Stimulated activated naive B cell treated with anti-CD40 and anti-IgM and Interleukin-4, amounts not matched to agents 10 μg/mL and 1 μg/mL and 100 μg/mL, for 72 hours (primary cell): Measurements from ENCODE around the gene FZR1.

ENCODE experiments used
- ATAC-seq, 2 donors: fragments of 150-1000 bp; cut with Tn5 transposase; replicated peaks; 2 replicates each; pipeline ENCODE4 v1.10.0; 2021; ENCODE audit warnings: moderate library complexity in 1 of 2
- DNase-seq: peaks from one replicate; pipeline ENCODE4 v3.0.0; 2021
- H3K27ac Mint-ChIP-seq: one replicate; pipeline ENCODE4 v1.8.0; 2022; ENCODE audit warnings: mild to moderate bottlenecking, mixed read lengths
- H3K27me3 Mint-ChIP-seq, 2 donors: one replicate each; pipeline ENCODE4 v1.8.0; 2022; ENCODE audit warnings: mixed read lengths in 2 of 2
- H3K36me3 Mint-ChIP-seq, 2 donors: one replicate each; pipeline ENCODE4 v1.8.0; 2022; ENCODE audit warnings: mixed read lengths in 2 of 2, mild to moderate bottlenecking in 1 of 2
- H3K4me1 Mint-ChIP-seq, 2 donors: one replicate each; pipeline ENCODE4 v1.8.0; 2022; ENCODE audit warnings: mixed read lengths in 2 of 2, mild to moderate bottlenecking in 1 of 2
- H3K4me3 Mint-ChIP-seq, 2 donors: one replicate each; pipeline ENCODE4 v1.8.0; 2022; ENCODE audit warnings: mild to moderate bottlenecking in 2 of 2, mixed read lengths in 2 of 2, moderate library complexity in 1 of 2
- H3K9me3 Mint-ChIP-seq, 2 donors: one replicate each; pipeline ENCODE4 v1.8.0; 2022; ENCODE audit warnings: mixed read lengths in 2 of 2, mild to moderate bottlenecking in 1 of 2

FZR1 gene

GRCh38 chr19:3586707-3587346, 80.7 kb downstream of the FZR1 start:
- Mint-ChIP-seq H3K36me3 (no peaks in the 10 kb centered on the region), H3K9me3 (no peaks in the 10 kb centered on the region), H3K27ac (no peak overlapping the region), H3K4me1 (peaks cover 0 to 7% of the 10 kb centered on the region in 2 donors), H3K27me3 (peaks cover 0 to 6% of the 10 kb centered on the region in 2 donors), H3K4me3 (no peak overlapping the region)
- ATAC-seq, result no peak
- DNase-seq, result no peak
